ENCODE data around the gene FAM3A. TPM values are rescaled to one million over a fixed set of nuclear protein-coding genes. Genes with fewer than 3 reads are reported as not detected.

FAM3A gene
- total RNA-seq, 4 donors from 2014 or later: 27.7 to 58.3 (median 34.7) TPM

DNA sequence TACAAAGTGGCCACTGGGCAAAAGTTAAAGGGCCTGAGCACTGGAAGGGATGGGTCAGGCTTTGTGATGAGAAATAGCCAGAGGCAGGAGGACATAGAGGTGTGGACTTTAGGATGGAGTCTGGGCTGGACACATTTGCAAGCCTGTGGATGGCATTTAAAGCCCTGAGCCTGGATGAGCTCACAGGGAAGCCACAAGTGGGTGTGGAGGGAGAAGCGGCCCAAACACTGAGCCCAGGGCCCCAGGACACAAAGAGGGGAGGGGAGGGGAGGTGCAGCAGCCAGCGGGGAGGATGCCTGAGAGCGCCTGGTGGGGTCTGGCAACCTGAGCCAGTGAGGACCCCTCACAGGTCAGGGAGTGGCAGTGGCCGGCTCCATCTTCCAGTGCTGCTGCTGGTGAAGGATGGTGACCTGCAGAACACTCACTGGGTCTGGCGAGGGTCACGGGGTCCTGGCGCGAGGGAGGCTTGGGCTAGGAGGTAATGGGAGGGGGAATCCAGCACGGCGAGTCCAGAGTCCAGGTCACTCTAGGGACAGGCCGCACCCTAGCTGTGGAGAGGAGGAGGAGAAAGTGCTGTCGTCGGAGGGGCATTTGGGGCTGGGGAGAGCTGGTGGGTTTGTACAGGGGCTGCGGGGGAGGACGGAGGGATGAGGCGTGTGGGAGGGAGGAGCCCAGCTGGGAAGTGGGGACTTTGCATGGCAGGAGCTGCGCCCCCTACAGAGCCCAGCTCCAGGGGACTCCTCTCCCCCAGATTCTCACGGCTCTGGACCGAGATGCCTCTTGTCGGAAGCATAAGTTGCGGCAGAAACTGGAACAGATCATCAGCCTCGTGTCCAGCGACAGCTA, 44.0 kb downstream of the FAM3A start:
- no peak for ATAC-seq (ENCODE audit: low FRiP score)

DNA sequence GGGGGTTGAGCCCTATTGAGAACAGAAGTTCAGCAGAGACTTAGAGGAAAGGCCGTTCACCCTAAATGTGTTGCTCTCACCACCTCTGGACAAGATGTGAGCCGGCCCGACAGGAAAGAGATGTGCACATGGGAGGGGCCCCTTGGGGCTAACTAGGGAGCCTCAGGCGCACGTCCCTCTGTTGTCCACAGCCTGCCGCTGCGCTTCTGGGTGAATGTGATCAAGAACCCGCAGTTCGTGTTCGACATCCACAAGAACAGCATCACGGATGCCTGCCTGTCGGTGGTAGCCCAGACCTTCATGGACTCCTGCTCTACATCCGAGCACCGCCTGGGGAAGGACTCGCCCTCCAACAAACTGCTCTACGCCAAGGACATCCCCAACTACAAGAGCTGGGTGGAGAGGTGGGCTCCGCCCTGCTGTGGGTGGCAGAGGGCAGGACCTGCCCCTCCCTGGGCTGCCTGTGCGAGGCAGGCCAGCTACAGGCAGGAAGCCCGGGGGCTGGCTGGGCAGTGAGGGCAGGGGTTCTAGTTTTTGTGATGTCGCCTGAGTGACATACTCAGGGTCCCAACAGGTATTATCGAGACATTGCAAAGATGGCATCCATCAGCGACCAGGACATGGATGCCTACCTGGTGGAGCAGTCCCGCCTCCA, 45.0 kb downstream of the FAM3A start:
- no peak for DNase-seq (ENCODE audit: low spot score)
- ATAC-seq (ENCODE audit: low FRiP score): no peak

More for the DNA sequence above, 44.0 kb downstream of the FAM3A start:
- no peak for DNase-seq (ENCODE audit: low spot score)
- no peak for TF ChIP-seq CTCF (IDR thresholded peaks at IDR 0.05)

GRCh38 chrX:154470434-154470833, 45.6 kb downstream of the FAM3A start:
- no peak for DNase-seq (ENCODE audit: low spot score)
- no peak for TF ChIP-seq CTCF (IDR thresholded peaks at IDR 0.05)
- ATAC-seq (ENCODE audit: low FRiP score): no peak

More for the DNA sequence above, 45.0 kb downstream of the FAM3A start:
- no peak for TF ChIP-seq CTCF (IDR thresholded peaks at IDR 0.05)

GRCh38 chrX:154469880-154470279, 46.2 kb downstream of the FAM3A start:
- TF ChIP-seq CTCF (IDR thresholded peaks at IDR 0.05): no peak
- no peak for ATAC-seq (ENCODE audit: low FRiP score)
- no peak for DNase-seq (ENCODE audit: low spot score)

DNA sequence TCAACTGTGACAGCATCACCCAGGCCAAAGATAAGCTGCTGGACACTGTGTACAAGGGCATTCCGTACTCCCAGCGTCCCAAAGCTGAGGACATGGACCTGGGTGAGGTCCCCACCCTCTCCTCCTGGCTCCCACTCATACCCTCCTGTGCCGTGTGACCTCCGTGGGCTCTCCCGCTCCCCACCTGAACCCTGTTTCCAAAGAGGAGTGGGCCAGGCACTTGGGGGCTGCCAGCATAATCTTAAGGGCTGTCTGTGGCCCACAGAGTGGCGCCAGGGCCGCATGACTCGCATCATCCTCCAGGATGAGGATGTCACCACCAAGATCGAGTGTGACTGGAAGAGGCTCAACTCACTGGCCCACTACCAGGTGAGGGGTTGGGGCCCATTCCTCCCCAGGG, 46.9 kb downstream of the FAM3A start:
- DNase-seq (ENCODE audit: low spot score) (no peak), ATAC-seq (ENCODE audit: low FRiP score) (no peak)
- no peak for TF ChIP-seq CTCF (IDR thresholded peaks at IDR 0.05)

DNA sequence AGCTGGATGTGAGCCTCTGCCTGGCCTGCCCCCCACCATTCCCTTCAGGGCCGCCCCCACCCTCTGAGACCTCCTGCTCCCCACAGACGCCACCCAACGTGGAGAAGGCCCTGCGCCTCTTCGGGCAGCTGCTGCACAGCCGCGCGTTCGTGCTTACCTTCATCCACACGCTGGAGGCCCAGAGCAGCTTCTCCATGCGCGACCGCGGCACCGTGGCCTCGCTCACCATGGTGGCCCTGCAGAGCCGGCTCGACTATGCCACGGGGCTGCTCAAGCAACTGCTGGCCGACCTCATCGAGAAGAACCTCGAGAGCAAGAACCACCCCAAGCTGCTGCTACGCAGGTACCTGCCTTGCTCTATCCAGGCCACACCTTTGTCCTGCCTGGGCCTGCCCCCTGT, 47.8 kb downstream of the FAM3A start:
- no peak for DNase-seq (ENCODE audit: low spot score)
- TF ChIP-seq CTCF (IDR thresholded peaks at IDR 0.05): no peak
- no peak for ATAC-seq (ENCODE audit: low FRiP score)

Measured in omental fat pad (tissue), 4 donors.